Iris pigment epithelial cell (primary cell): ENCODE measurements around the gene LYPD4.

Experiments used
- DNase-seq: peaks from one replicate; pipeline ENCODE4 v3.0.0-alpha.2; 2011; ENCODE audit warnings: low read depth

The LYPD4 gene

DNA sequence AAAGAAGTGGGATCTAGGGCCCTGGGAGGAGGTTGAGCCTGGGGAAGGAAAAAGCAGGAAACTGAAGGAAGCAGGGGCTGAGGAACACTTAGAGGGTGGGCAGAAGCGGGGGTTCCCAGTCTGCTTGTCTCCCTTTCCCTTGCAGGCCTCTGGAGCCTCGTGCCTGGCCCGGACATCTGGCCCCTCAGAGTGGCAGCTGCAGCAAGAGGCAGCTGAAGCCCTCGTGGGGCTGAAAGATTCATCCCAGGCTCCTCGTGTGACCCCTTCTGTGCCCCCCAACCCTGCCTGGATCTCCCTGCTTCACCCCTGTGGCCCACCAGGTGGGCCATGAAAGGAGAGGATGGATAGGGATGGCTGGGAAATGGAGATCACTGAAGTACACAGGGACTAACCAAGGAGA is 5.9 kb upstream of the LYPD4 start:
- DNase-seq = no peak

GRCh38 chr19:41849067-41849466 is 4.6 kb upstream of the LYPD4 start:
- DNase-seq = no peak

DNA sequence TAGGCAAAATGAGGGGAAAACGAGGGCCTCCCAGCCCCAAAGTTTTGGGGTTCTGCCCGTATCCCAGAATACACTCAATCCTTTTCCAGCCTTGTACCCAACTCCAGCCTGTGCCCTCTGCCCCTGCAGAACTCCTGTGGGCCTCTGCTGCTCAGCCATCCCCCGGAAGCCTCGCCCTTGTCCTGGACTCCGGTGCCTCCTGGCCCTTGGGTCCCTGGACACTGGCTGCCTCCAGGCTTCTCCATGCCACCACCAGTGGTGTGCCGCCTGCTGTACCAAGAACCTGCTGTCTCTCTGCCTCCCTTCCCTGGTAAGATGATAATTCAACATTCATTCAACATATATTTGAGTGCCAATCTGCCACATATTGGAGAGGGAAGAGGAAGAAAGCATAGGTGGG is 4.2 kb upstream of the LYPD4 start:
- no peak for DNase-seq

- DNase-seq = no peak
Measured at GRCh38 chr19:41847351-41848105, 3.0 kb upstream of the LYPD4 start.

- DNase-seq = no peak
Measured at GRCh38 chr19:41845051-41845590, 638 bp upstream of the LYPD4 start.

DNA sequence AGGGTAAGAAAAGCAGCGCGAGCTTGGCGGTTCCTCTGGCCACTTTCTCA is 343 bp upstream of the LYPD4 start, which contains the start of gene DMRTC2:
DMRTC2 (plus strand) TSS at position 42 of the 50 bp plus-strand sequence. CDS start 2,387 bp downstream, outside the sequence.
- no peak for DNase-seq

- DNase-seq = no peak
Measured at GRCh38 chr19:41843371-41843770, 1.1 kb downstream of the LYPD4 start.

DNA sequence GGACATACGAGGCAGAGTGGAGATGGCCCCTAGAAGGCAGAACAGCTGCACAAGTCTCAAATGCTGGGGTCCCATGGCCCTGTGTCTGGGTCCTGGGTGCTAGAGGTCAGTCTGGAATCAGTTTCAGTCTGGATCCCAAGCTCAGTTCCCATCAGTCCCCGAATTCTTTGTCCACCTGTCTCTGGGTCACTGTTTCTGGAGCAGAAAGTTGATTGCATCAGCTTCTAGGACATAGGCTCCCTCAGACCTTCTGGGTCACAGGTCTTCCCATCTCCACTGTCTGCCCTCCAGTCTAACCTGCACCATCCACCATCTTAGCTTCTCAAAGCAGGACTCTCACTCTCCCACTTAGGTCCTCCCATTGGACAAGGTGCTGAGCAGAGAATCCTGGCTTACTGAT is 5.3 kb downstream of the LYPD4 start:
- no peak for DNase-seq

DNA sequence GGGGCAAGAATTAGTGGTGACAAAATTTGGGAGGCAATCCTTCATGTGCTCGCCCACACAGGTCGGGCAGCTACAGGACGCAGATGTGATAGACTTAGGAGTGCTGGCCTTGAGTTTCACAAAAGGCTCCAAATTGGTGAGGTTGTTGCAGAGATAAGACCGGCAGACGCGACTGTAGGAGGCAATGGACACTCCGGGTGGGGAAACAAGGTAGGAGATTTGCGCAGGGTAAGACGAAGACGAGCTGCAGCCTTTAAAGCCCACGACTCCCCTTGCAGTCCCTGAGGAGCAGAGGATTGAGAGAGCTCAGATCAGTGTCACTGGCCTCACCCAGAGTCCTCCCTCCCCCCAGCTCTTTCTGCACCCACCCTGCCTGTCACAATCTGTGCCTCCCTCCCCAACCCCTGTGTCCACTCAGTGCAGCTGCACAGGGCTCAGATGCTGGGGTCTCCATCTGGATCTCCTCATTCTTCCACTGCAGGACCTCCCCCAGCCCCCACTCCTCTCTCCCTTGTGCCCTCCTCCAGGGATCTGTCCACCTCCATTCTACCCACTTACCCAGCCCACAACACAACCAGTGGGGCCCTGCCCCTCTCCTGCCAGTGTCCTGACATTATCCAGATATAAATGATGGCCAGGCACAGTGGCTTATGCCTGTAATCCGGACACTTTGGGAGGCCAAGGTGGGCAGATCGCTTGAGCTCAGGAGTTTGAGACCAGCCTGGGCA is 6.3 kb downstream of the LYPD4 start:
- DNase-seq = no peak

- peak; percentile 45 for DNase-seq
Measured at GRCh38 chr19:41821003-41821735, 23.3 kb downstream of the LYPD4 start.

GRCh38 chr19:41816761-41817160 is 27.7 kb downstream of the LYPD4 start:
- DNase-seq = no peak

- no peak for DNase-seq
Measured at GRCh38 chr19:41815301-41815700, 29.2 kb downstream of the LYPD4 start.

DNA sequence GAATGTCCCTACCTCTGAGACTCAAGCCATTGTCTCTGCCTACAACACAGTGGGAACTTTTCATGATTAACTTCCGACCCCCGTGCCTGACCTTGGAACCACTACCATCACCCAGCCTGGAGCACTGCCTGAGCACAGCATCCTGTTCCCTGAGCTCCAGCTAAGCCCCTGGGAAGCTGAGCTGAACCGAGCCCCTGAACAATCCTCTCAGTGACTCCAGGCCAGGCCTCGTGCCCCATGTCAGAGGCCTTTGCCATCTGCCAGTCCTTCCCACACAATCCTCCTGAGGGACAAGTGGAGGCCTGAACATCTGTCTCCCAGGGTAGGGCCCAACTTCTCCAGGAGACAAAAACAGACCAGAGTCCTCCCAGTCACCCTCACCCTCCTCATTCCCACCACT is 30.6 kb downstream of the LYPD4 start:
- no peak for DNase-seq

DNA sequence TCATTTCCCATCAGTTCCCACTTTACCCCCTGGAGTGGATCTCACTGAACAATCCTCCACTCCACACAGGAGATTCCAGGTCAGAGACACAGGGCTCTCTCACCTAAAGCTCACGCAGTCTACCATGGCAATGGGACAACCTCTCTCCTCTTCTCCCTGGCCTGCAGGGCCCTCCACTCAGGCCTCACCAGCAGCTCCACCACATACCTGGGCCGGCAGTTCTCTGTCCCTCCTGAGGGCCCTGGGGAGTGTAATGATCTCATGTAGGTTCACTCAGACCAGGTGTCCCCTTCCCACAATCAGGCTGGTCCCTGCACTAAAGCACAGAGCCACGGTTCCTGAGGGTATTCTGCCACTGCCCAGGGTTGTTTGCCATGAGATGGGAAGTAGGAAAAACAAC is 32.5 kb downstream of the LYPD4 start:
- DNase-seq = no peak

GRCh38 chr19:41811036-41811435 is 33.4 kb downstream of the LYPD4 start:
- no peak for DNase-seq

DNA sequence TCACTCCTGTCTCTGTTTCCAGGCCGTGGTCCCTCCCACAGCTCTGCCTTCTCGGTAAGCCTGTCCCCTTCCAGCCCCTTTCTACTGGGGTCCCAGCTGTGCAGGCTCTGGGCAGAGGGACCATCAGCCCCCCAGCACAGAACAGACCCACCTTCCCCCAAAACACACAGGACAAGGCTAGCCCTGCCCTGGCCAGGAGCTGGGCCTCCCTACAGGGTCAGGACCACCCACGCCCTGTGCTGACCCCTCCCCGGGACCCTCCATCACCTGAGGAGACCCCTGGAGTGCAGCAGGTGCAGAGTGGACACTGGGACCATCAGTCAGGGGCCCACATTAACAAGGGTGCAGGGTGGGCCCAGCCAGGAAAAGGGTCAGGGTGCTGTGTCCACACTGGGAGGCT is 34.2 kb downstream of the LYPD4 start:
- DNase-seq = no peak

DNA sequence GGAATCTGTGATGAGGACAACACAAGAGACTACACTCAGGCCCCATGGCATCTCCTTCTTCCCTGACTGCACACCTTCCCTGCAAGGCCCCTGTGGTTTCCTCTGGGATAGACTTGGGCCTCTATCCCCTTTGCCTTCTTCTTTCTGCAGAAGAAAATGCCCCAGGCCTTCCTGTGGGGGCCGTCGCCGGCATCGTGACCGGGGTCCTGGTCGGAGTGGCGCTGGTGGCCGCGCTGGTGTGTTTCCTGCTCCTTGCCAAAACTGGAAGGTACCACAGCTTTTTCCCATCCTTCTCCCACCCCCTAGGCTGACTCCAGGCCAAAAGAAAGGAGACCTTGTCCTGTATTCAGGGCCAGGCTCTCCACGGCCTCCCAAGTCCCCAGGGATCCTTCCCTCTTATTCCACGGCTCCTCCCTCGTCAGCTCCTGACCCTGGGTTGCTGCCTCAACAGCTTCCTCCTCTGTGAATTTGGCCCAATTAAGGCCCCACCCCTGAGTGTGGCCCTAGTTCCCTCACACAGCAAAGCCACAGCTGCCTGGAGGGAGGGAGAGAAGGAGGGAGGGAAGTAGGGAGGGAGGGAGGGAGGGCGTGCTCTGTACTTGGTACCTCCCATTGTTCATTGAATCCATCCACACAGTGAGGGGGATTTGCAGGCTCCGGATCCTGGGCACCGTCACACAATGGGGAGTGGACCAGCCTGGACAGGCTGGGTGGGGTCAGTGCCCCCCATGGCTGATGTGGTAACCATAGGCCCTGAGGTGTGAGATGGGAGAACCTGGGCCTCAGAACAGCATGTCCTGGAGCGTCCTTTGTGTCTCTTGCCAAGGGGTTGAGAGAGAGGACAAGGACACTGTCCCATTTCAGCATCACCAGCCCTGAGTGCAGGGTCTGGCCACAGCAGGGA is 35.6 kb downstream of the LYPD4 start:
- DNase-seq = no peak

- DNase-seq = no peak
Measured at GRCh38 chr19:41807176-41807575, 37.3 kb downstream of the LYPD4 start.

DNA sequence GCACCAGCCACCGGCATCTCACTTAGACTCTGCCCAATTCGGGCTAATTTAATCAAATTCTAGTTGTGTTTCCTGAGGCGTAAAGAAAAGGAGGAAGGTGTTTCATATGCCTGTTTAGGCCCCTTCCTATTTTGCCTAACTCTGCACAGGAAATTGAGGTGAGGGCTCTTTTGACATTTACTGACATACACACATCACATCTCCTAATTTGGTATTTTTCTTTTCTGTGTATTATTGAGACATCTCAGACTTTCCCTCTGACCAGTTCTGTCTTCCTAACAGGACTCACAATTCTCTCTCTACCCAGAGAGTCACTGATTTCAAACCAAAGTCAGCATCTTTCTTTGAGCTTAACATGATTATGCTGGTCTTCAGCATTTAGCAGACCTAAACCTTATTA is 40.1 kb downstream of the LYPD4 start:
- no peak for DNase-seq

DNA sequence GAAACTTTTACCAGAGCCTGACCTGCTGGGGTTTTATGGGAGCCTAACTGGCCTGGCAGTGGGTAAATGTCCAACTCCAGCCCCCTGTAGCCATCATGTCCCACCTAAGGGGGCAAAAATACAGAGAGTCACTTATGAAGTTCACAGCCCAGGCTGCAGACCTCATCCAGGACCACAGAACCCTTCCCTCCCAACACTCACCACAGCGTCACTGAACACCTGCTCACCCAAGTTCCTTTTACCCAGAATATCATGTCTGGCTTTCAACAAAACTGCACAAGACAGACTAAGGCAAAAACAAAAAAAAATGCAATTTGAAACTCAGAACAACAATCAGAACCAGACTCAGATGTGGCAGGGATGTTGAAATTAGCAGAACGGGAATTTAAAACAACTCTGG is 41.7 kb downstream of the LYPD4 start:
- DNase-seq = no peak

DNA sequence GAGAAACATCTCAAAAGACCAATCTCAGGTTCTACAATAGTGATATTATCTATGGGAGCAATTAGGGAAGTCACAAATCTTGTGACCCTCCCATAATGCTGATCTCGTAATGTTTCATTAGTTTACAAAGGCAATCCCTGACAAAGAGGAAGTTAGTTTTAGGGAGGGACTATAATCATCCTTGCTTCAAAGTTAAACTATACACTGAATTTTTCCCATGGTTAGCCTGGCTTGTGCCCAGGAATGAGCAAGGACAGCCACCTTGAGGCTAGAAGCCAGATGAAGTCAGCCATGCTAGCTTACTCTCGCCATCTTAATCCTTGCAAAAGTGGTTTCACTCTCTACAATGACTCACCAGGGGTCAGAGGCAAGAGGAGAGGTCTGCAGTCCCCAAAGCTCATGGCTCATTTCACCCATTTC is 42.7 kb downstream of the LYPD4 start:
- no peak for DNase-seq

DNA sequence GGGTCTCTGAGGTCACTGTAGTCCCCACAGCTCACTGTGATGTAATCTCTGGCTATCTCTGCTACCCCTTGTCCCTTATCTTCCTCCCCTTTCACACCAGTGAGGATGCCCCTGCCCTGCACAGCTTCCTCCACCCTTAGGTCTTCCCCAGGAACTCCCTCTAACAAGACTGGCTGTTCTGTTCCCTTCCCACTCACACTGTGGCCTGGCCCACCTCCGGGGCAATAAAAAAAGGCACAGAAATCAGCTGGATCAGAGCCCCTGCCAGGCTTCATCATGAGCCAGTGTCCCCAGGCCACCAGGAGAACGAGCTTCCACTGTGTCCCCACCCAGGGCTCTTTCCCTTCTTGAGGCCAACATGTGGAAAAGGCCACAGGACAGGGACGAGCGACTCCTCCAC is 43.5 kb downstream of the LYPD4 start:
- DNase-seq = no peak
